ENCODE data around the gene XYLT1.

GRCh38 chr16:17338244-17338643 lies 132.5 kb downstream of the XYLT1 start:
- TF ChIP-seq CTCF (IDR thresholded peaks at IDR 0.05): no peak
- TF ChIP-seq POLR2AphosphoS5 (IDR thresholded peaks at IDR 0.05; ENCODE audit: low read depth, low read length): no peak
- TF ChIP-seq EP300 (IDR thresholded peaks at IDR 0.05; ENCODE audit: borderline replicate concordance in 1 of 2, low read depth in 1 of 2, low read length in 1 of 2): no peak
- no peak for TF ChIP-seq REST (IDR thresholded peaks at IDR 0.05; ENCODE audit: low read depth, low read length)
- TF ChIP-seq SMC3 (IDR thresholded peaks at IDR 0.05; ENCODE audit: low read depth, low read length): no peak
- TF ChIP-seq USF2 (IDR thresholded peaks at IDR 0.05; ENCODE audit: borderline replicate concordance, low read depth, low read length): no peak
- TF ChIP-seq TCF12 (IDR thresholded peaks at IDR 0.05): no peak
- TF ChIP-seq NRF1 (IDR thresholded peaks at IDR 0.05; ENCODE audit: low read depth, low read length): no peak
- no peak for TF ChIP-seq GABPA (IDR thresholded peaks at IDR 0.05; ENCODE audit: low read depth)
- no peak for TF ChIP-seq MAX (IDR thresholded peaks at IDR 0.05; ENCODE audit: low read depth)
- TF ChIP-seq YY1 (IDR thresholded peaks at IDR 0.05; ENCODE audit: low read depth): no peak
- TF ChIP-seq GATA2 (CRISPR knock-in tag; IDR thresholded peaks at IDR 0.05): no peak
- TF ChIP-seq ELF1 (IDR thresholded peaks at IDR 0.05): no peak

Measured in SK-N-SH (cell line).